WTC11 (cell line): ENCODE measurements around the gene MAN1B1.
"Not testable (repeated sequence)": the region's sequence is repeated elsewhere in the genome, so short reads cannot be mapped to it uniquely, and the experiment has no call there.

Experiments
- CREB1 ChIP-seq: sonication (generic); formaldehyde crosslinking; IDR thresholded peaks from 2 replicates; pipeline ENCODE4 v1.8.0; 2023; ENCODE audit warnings: mild to moderate bottlenecking, missing genetic modification reagents
- TP53 ChIP-seq: sonication (generic); formaldehyde crosslinking; IDR thresholded peaks from 2 replicates; pipeline ENCODE4 v1.8.1; 2023; ENCODE audit warnings: mild to moderate bottlenecking, missing genetic modification reagents
- USF1 ChIP-seq: sonication (generic); formaldehyde crosslinking; IDR thresholded peaks from 2 replicates; pipeline ENCODE4 v1.8.0; 2022; ENCODE audit warnings: mild to moderate bottlenecking, missing genetic modification reagents
- ZNF121 ChIP-seq: sonication (generic); formaldehyde crosslinking; IDR thresholded peaks from 2 replicates; pipeline ENCODE4 v1.8.0; 2023; ENCODE audit warnings: missing genetic modification reagents
- TF ChIP-seq, protein P1 (sequence below): fragments of 200-600 bp; IDR thresholded peaks from 2 replicates; pipeline ENCODE4 v1.8.0; 2022; ENCODE audit warnings: antibody characterized with exemption
- TF ChIP-seq, protein P2 (sequence below): sonication (generic); formaldehyde crosslinking; IDR thresholded peaks from 2 replicates; pipeline ENCODE4 v1.8.1; 2023; ENCODE audit warnings: mild to moderate bottlenecking, missing genetic modification reagents, moderate library complexity
- TF ChIP-seq, protein P3 (sequence below): sonication (generic); formaldehyde crosslinking; IDR thresholded peaks from 2 replicates; pipeline ENCODE4 v1.8.1; 2022; ENCODE audit warnings: low read depth, missing genetic modification reagents, borderline replicate concordance

GRCh38 chr9:137122796-137123467 lies 36.1 kb downstream of the MAN1B1 start:
- not testable (repeated sequence) for TF ChIP-seq TP53, ZNF121, USF1, CREB1 (CRISPR knock-in tag)
- TF ChIP-seq, protein P1, sequence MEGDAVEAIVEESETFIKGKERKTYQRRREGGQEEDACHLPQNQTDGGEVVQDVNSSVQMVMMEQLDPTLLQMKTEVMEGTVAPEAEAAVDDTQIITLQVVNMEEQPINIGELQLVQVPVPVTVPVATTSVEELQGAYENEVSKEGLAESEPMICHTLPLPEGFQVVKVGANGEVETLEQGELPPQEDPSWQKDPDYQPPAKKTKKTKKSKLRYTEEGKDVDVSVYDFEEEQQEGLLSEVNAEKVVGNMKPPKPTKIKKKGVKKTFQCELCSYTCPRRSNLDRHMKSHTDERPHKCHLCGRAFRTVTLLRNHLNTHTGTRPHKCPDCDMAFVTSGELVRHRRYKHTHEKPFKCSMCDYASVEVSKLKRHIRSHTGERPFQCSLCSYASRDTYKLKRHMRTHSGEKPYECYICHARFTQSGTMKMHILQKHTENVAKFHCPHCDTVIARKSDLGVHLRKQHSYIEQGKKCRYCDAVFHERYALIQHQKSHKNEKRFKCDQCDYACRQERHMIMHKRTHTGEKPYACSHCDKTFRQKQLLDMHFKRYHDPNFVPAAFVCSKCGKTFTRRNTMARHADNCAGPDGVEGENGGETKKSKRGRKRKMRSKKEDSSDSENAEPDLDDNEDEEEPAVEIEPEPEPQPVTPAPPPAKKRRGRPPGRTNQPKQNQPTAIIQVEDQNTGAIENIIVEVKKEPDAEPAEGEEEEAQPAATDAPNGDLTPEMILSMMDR: not testable (repeated sequence)
- TF ChIP-seq, protein P2, sequence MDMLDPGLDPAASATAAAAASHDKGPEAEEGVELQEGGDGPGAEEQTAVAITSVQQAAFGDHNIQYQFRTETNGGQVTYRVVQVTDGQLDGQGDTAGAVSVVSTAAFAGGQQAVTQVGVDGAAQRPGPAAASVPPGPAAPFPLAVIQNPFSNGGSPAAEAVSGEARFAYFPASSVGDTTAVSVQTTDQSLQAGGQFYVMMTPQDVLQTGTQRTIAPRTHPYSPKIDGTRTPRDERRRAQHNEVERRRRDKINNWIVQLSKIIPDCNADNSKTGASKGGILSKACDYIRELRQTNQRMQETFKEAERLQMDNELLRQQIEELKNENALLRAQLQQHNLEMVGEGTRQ (CRISPR knock-in tag): not testable (repeated sequence)
- TF ChIP-seq, protein P3, sequence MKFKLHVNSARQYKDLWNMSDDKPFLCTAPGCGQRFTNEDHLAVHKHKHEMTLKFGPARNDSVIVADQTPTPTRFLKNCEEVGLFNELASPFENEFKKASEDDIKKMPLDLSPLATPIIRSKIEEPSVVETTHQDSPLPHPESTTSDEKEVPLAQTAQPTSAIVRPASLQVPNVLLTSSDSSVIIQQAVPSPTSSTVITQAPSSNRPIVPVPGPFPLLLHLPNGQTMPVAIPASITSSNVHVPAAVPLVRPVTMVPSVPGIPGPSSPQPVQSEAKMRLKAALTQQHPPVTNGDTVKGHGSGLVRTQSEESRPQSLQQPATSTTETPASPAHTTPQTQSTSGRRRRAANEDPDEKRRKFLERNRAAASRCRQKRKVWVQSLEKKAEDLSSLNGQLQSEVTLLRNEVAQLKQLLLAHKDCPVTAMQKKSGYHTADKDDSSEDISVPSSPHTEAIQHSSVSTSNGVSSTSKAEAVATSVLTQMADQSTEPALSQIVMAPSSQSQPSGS (CRISPR knock-in tag): not testable (repeated sequence)
